K562 (cell line): ENCODE measurements around the gene WTIP. TPM values are rescaled to one million over a fixed set of nuclear protein-coding genes. Genes with fewer than 3 reads are reported as not detected.

ENCODE experiments used
- ATF1 ChIP-seq, 2 experiments: fragments of 450-650 bp in 1 of 2; IDR thresholded peaks; 2 replicates each; pipeline ENCODE4 v1.6.1; 2016; ENCODE audit warnings: missing compliant biosample characterization in 1 of 2, missing genetic modification characterization in 1 of 2
- CREBBP ChIP-seq: IDR thresholded peaks from one replicate; pipeline ENCODE4 v1.6.1; 2012; ENCODE audit warnings: low read depth, mild to moderate bottlenecking, control low read depth, inconsistent platforms, low read length
- DNMT1 ChIP-seq: fragments of 450-650 bp; IDR thresholded peaks from 2 replicates; pipeline ENCODE4 v1.6.1; 2016; ENCODE audit warnings: antibody characterized with exemption, mild to moderate bottlenecking
- HMGN3 ChIP-seq: IDR thresholded peaks from 2 replicates; pipeline ENCODE4 v1.6.1; 2011; ENCODE audit warnings: borderline replicate concordance, low read depth, mild to moderate bottlenecking, mixed read lengths, low read length; ENCODE audit not compliant: insufficient read length; ENCODE audit errors: extremely low read depth
- KDM2B ChIP-seq: fragments of 250-450 bp; sonication (Bioruptor Pico); IDR thresholded peaks from 2 replicates; pipeline ENCODE4 v1.8.0; 2021; ENCODE audit warnings: mild to moderate bottlenecking, moderate library complexity
- NCOA1 ChIP-seq: fragments of 450-650 bp; IDR thresholded peaks from 2 replicates; pipeline ENCODE4 v1.6.1; 2016; ENCODE audit warnings: low read depth
- PBX2 ChIP-seq, 2 experiments: IDR thresholded peaks in 1 of 2; conservative IDR thresholded peaks in 1 of 2; 2 replicates each; pipeline ENCODE4 v1.6.1; 2016; ENCODE audit warnings: low read depth in 2 of 2, mild to moderate bottlenecking in 1 of 2, missing compliant biosample characterization in 1 of 2, missing genetic modification characterization in 1 of 2, moderate library complexity in 1 of 2
- PCBP2 ChIP-seq: fragments of 200-400 bp; formaldehyde crosslinking; IDR thresholded peaks from 2 replicates; pipeline ENCODE4 v1.6.1; 2018; ENCODE audit warnings: low read length, low read depth, mild to moderate bottlenecking, moderate library complexity; ENCODE audit not compliant: poor library complexity, severe bottlenecking
- SP1 ChIP-seq: sonication (generic); formaldehyde crosslinking; IDR thresholded peaks from 2 replicates; pipeline ENCODE4 v1.8.1; 2022; ENCODE audit warnings: mild to moderate bottlenecking, missing genetic modification reagents
- ZNF232 ChIP-seq: sonication (generic); formaldehyde crosslinking; IDR thresholded peaks from 2 replicates; pipeline ENCODE4 v1.8.0; 2022; ENCODE audit warnings: mild to moderate bottlenecking, missing genetic modification reagents
- ZNF324 ChIP-seq: fragments of 250-450 bp; sonication (Bioruptor Pico); IDR thresholded peaks from 2 replicates; pipeline ENCODE4 v1.4.0; 2020; ENCODE audit warnings: mild to moderate bottlenecking
- ZNF512 ChIP-seq: IDR thresholded peaks from 2 replicates; pipeline ENCODE4 v1.6.1; 2016; ENCODE audit warnings: missing genetic modification characterization, missing compliant biosample characterization
- polyA plus RNA-seq, 8 experiments: library from polyadenylated mRNA; depleted of rRNA in 4 of 8; stranded (reverse) in 5 of 8; unstranded in 3 of 8; fragments of >200 nt; fragmentation: Nextera tagmentation in 2 of 8; fragmentation: Illumina TruSeq in 1 of 8; extraction: Ambion mirVana in 2 of 8; extraction: Trizol in 1 of 8; gene quantifications; 2 replicates each; pipeline versions ENCODE4 v1.2.1 to v1.2.3, GENCODE V29; 2011 to 2014; ENCODE audit warnings: inconsistent platforms in 1 of 8, missing spikeins in 1 of 8
- total RNA-seq, 7 experiments: library from RNA; depleted of rRNA in 6 of 7; stranded (reverse); fragments of >200 nt in 6 of 7; fragmentation: Illumina TruSeq in 2 of 7; extraction: Trizol in 2 of 7; gene quantifications; 2 replicates each; pipeline versions ENCODE4 v1.2.1 to v1.2.3, GENCODE V29; 2011 to 2021; ENCODE audit warnings: low replicate concordance in 1 of 7
- TF ChIP-seq, protein P1 (sequence below), 2 experiments: fragments of 450-650 bp in 1 of 2; IDR thresholded peaks; 2 replicates each; pipeline ENCODE4 v1.6.1; 2011 to 2017; ENCODE audit warnings: low read depth in 2 of 2, antibody characterized with exemption in 1 of 2, borderline replicate concordance in 1 of 2, low read length in 1 of 2, mild to moderate bottlenecking in 1 of 2, mixed read lengths in 1 of 2; ENCODE audit not compliant: control insufficient read depth in 1 of 2
- TF ChIP-seq, protein P2 (sequence below), 3 experiments: fragments of 200-800 bp in 1 of 3; sonication (Bioruptor generic) in 1 of 3; sonication (generic) in 1 of 3; formaldehyde crosslinking in 1 of 3; IDR thresholded peaks; 2 replicates each; pipeline versions ENCODE4 v1.6.1 to v1.8.0; 2016 to 2022; ENCODE audit warnings: mild to moderate bottlenecking in 2 of 3, missing compliant biosample characterization in 2 of 3, missing genetic modification characterization in 2 of 3, missing genetic modification reagents in 1 of 3

Gene WTIP
- total and polyA plus RNA-seq, 9 of the 15 experiments (the other 6 are each of a cell fraction or from before 2014, with no cell fraction given), result under 0.01 to 0.54 (median 0.27) TPM; not detected in 1

GRCh38 chr19:34501339-34502320 is 20.1 kb downstream of the WTIP start (continued):
- TF ChIP-seq ZNF232 (CRISPR knock-in tag) (no peak), NCOA1 (no peak), PCBP2 (no peak), KDM2B (CRISPR knock-in tag) (no peak), HMGN3 (peak; percentile 43), CREBBP (no peak), ZNF324 (no peak), SP1 (CRISPR knock-in tag) (peak; percentile 38; the same call in 1 of the 2 replicates), ATF1 (CRISPR knock-in tag; IDR thresholded peaks at IDR 0.05) (no peak), ATF1 (tag; IDR thresholded peaks at IDR 0.05) (peak; percentile 30; the same call in 1 of the 2 replicates), ZNF512 (no peak), PBX2 (CRISPR knock-in tag; IDR thresholded peaks at IDR 0.05; ENCODE audit: low read depth) (no peak), PBX2 (tag; conservative IDR thresholded peaks at IDR 0.05; ENCODE audit: low read depth) (no peak), DNMT1 (no peak)
- TF ChIP-seq, protein P1, sequence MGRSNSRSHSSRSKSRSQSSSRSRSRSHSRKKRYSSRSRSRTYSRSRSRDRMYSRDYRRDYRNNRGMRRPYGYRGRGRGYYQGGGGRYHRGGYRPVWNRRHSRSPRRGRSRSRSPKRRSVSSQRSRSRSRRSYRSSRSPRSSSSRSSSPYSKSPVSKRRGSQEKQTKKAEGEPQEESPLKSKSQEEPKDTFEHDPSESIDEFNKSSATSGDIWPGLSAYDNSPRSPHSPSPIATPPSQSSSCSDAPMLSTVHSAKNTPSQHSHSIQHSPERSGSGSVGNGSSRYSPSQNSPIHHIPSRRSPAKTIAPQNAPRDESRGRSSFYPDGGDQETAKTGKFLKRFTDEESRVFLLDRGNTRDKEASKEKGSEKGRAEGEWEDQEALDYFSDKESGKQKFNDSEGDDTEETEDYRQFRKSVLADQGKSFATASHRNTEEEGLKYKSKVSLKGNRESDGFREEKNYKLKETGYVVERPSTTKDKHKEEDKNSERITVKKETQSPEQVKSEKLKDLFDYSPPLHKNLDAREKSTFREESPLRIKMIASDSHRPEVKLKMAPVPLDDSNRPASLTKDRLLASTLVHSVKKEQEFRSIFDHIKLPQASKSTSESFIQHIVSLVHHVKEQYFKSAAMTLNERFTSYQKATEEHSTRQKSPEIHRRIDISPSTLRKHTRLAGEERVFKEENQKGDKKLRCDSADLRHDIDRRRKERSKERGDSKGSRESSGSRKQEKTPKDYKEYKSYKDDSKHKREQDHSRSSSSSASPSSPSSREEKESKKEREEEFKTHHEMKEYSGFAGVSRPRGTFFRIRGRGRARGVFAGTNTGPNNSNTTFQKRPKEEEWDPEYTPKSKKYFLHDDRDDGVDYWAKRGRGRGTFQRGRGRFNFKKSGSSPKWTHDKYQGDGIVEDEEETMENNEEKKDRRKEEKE (IDR thresholded peaks at IDR 0.05; ENCODE audit: borderline replicate concordance in 1 of 2, control insufficient read depth in 1 of 2, low read depth in 2 of 2, low read length in 1 of 2), result no peak
- TF ChIP-seq, protein P2, sequence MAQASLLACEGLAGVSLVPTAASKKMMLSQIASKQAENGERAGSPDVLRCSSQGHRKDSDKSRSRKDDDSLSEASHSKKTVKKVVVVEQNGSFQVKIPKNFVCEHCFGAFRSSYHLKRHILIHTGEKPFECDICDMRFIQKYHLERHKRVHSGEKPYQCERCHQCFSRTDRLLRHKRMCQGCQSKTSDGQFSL (CRISPR knock-in tag; IDR thresholded peaks at IDR 0.05), result no peak
- TF ChIP-seq, protein P2 (tag; IDR thresholded peaks at IDR 0.05), result no peak
